Renal cortical epithelial cell (primary cell): ENCODE data around the gene ARHGAP45. TPM values are rescaled to one million over a fixed set of nuclear protein-coding genes. Genes with fewer than 3 reads are reported as not detected.
A peak's percentile ranks its signal among the peaks of the same experiment; 100 is the strongest.
"Not testable (repeated sequence)": the region's sequence is repeated elsewhere in the genome, so short reads cannot be mapped to it uniquely, and the experiment has no call there.

ENCODE experiments used
- DNase-seq: peaks from one replicate; pipeline ENCODE4 v3.0.0-alpha.2; 2011; ENCODE audit warnings: low read depth
- total RNA-seq: library from RNA; depleted of rRNA; stranded (reverse); fragments of >200 nt; gene quantifications from 2 replicates; pipeline ENCODE4 v1.2.3, GENCODE V29; 2014

Gene ARHGAP45
- total RNA-seq, 1 donor from 2014 or later, result 8.3 TPM

DNA sequence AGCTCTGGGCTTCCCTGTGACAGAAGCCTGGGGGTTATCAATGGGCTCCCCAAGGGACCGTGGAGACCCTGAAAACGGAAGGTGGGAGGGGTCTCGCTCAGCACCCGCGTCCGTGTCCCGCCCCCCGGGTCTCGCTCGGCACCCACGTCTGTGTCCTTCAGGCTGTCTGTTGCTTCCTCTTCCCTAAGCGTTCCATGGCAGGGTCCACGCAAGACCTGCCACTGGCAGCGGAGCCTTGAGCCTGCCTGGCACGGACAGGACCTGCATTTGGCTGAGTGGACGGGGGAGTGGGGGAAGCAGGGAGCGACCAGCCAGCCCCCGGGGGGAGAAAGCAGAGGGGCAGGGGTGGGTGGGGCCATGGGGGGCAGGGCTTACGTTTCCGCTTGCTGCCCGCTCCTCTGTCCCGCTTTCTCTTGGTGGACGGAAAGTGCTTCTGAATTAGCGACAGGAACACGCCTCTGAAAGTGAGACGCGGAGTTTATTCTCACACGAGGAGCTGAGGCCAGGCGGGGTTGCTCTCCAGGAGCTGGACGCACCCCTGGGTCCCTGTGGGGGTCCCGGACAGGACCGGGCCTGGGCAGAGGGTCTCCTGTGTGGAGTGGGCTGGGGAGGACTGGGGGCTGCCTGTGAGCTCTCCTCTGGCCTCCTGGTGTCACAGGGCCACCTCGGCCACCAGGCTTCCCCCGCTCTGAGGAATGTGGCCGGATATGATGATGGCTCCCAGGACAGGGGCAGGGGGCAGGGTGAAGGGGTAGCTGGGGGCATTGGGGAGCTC, 48.9 kb downstream of the ARHGAP45 start:
- no peak for DNase-seq

DNA sequence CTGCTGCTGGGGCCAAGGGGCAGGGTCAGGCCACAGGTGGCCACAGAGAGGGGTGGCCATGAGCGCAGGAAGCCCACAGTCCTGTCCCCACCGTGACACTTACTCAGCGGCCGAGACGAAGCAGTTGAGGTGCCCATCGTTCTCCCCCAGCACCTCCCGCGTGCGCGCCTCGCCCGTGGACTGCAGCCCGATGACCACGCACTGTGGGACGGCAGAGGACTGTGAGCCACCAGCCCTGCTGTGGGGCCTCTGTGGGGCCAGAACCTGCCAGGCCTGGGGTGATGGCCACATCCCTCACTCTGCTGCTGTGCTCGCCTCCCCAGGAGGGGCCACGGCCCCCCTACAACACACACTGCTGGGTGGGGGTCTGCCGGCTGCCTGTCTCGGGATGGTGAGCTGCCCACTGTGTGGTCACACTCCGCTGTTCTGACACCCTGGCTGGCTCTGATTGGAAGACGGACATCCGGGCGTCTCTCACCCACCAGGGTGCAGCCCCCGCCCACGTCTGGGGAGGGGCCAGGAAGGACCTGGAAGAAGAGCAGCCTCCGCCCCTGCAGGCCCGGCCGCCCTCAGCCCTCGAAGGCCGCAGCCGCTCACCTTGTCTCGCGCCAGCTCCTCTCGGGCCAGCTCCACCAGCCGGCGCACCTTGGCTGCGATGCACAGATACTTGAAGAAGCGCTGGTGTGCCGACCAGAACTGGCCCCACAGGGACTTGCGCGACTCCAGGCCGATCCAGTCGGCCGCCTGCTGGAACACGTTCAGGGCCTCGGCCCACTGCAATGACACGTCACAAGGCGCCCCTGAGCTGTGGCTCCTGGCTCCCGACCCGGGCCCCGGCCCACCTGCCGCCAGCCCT, 50.0 kb downstream of the ARHGAP45 start:
- no peak for DNase-seq

DNA sequence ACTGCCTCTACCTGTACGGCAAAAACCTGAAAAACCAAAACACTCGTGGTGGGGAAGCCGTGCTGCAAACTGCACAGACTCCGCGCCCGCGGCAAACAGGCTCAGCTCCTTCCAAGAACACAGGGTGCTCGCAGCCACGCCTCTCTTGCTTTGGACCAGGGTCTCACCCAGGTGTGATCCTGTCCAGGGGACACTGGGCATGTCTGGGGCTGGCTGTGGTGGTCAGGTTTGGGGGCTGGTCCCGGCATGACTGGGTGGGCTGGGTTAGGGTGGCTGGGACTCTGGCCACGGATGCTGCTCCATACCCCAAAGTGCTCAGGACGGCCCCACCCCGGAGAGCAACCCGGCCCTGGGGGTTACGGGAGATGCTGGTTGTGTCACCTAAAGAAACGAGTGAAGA, 50.7 kb downstream of the ARHGAP45 start:
- no peak for DNase-seq

DNA sequence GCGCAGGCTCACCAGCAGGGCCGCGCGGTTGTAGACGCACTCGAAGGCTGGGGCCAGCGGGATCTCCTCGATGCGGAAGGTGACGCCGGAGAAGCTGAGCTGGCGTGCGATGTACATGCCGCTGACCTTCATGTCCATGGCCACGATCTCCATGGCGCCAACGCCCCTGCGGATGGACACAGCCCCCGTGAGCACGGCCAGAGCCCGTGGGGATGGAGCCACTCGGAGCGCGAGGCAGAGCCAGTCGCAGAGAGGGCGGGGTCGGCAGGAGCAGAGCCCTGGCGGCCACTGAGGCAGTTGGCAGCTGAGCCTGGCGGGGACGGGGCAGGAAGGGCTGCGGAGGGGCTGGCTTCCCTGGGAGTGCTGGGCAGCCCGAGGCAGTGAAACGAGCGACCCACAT, 52.0 kb downstream of the ARHGAP45 start:
- no peak for DNase-seq

DNA sequence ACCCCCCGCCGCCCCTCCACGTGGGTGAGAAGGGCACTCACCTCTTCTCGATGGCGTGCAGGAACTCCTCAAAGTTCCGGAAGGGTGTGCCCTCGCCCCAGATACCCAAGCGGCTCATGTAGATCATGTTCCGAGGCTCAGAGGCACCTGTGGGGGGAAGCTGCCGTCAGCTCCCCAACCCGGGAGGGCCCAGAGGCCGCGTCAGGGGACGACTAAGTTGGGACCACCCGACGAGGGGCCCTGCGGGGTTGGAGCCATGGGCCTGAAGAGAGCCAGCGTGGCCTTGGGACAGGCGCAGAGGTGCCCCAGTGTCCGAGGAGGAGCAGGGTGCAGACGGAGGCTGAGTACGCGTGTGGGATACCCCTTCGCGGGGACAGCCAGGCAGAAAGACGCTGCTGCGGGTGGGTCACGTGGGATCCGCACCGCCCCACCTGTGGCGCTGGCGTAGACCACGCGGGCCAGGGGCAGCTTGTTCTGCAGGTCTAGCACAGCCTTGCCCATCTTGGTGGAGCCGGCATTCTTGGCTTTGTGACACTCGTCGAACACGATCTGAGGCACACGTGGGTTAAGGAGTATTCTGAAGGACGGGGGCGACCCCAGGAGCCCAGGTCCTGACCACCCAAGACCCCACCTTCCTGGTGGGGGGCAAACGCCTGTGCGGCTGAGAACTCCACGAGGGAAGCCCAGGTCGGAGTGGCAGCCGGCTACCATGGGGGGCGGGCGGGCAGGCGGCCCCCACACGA, 52.7 kb downstream of the ARHGAP45 start:
- no peak for DNase-seq

DNA sequence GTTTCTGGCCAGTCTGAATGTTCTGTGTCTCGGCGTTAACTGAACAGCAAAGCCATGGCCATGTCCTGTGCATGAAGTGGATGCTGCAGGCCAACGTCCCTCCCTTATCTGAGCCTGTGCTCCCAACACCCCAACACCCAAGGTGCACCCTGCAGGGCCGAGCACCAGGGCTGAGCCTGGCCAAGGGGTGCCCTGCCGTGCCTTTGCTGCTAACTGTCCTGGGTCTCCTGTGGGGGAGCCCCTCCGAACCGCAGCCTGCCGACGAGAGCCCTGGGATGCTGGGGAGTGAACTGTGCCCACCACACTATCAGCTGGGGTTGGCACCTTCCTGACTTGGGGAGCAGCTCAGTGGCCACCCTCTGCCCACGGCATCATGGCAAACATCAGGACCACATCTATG, 54.4 kb downstream of the ARHGAP45 start:
- no peak for DNase-seq

DNA sequence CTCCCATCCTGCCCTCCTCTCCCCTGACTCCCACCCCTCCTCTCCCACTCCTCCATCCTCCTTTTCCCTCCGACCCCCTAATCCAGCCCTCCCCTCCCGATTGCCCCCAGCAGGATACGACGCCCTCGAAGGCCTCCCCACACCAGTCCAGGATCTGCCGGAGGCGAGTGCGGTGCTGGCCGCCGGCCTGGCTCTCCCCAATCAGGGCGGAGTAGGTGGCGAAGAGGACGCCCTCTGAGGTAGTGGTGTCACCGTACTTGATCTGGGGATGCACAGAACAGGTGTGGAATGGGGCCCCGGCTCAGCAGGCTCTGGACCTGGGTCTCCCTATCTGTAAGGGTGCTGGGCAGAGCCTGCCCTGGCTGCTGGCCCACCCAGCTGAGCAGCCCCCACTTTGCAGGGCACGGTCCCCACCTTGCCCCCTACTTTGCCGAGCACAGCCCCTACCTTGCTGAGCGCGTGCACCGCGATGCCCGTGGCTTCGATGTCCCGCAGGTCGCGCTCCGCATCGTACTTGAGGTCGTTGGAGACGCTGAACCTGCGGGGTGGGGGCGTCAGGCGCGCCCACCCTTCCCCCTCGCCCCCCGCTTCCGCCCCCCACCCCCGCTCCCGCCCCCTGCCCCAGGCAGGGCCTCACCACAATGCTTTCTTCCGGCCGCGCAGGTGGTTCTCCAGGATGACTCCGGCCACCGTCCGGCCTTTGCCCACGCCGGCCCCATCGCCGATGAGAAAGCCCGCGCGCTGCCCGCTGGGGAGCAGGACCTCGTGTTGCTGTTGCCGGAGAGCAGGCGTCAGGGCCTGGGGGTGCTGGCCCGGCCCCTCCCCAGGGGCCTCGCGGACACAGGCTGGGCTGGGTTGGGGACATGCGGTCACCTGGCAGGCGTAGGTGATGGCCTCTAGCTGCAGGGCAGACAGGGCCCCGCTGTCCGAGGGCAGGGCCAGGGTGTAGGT, 55.3 kb downstream of the ARHGAP45 start:
- DNase-seq, result no peak

DNA sequence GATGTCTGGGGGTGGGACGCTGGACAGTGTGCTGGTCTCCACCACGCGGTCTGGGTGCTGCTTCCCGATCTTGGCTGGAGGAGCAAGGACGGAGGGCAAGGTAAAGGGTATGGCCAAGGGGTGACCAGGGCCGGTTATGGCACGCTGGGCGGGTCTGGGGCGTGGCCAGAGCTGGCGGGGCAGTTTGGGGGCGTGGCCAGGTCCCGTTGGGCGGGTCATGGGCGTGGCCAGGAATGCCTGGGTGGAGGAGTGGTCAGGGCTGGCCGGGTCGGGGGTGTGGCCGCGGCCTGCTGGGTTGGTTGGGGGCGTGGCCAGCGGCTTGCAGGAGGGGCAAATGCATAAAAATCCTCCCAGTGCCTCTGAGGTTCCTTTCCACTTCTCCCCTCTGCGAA, 56.0 kb downstream of the ARHGAP45 start:
- peak; percentile 22 for DNase-seq

DNA sequence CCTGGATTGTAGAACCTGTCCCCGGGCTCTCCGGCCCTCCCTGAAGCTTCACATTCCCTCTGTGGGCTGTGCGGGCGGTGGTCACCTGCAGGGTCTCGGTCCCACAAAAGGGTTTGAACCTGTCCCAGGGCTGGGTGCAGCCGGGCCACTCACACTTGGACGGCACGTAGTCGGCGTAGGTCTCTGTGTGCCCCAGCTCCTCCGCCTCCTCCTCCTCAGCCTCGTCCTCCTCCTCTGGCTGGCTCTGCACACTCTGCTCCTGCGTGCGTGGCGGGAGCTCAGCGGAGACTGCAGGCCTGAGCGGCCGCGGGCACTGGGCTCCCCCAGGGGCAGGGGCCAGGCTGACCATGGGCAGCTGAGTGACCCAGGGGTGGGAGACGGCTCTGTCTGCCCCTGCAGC, 56.4 kb downstream of the ARHGAP45 start:
- no peak for DNase-seq

DNA sequence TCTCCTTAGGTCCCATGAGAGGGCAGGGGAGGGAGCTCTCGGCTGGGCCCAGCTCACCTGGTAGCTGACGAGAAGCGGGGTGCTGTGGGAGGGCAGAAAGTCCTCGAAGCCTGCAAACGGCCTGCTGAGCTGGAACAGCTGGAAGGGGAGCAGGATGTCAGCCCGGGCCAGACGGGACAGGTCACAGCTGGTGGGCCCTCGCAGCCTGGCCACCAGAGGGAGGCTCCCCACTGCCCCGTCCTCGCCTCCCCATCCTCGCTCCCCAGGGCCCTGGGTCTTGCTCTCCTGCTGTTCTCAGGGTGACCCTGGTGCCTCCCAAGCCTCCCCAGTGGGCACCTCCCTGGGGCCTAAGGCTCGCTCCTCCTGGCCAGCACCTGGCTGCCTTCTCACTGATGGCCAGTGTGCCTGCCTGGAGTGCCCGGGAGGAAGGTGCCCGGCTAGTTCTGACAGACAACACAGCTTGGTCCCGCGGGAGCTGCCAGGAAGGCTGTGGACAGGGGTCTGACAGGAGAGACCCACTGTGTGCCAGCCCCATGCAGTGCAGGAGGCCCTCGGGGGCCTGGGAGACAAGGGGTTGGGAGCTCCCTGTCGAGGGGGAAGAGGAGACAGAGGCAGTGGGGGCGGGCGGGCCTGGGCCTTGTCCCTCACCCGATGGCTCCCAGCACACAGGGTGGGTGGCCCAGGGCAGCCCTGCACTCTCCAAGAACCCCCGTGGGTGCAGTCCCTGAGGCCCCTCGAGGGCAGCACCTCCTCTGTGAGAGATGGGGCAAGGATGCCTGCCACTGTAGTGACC, 57.1 kb downstream of the ARHGAP45 start:
- no peak for DNase-seq

DNA sequence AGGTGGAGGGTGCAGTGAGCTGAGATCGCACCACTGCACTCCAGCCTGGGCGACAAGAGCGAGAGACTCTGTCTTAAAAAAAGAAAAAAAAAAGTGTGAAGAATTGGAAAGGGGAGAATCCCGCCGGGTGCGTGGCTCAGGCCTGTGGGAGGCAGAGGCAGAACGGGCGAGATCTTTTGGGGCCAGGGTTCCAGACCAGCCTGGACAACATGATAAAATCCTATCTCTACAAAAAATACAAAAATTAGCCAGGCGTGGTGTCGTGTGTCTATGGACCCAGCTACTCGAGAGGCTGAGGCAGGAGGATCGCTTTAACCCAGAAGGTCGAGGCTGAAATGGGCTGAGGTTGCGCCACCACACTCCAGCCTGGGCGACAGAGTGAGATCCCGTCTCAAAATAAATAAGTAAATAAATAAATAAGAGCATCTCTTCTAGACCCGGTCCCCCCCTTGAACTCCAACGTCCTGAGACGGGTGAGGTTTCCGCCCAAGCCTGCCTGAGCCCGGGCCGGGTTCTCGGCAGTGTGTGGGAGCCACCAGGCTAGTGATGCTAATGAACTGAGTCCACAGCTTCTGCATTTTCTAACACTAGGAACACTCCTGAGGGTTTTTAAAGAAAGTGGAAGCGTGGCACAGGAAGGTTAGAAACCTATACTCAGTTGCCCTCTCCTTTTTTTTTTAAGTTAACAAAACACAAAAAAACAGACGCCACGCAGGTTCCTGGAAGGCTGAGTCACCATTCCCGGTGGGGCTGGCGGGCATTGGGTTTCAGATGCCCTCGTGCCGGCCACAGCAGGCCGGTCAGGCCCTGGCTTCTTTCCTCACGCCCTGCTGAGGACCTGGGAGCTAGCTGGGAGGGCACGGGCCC, 58.9 kb downstream of the ARHGAP45 start:
- DNase-seq, result peak; percentile 38

DNA sequence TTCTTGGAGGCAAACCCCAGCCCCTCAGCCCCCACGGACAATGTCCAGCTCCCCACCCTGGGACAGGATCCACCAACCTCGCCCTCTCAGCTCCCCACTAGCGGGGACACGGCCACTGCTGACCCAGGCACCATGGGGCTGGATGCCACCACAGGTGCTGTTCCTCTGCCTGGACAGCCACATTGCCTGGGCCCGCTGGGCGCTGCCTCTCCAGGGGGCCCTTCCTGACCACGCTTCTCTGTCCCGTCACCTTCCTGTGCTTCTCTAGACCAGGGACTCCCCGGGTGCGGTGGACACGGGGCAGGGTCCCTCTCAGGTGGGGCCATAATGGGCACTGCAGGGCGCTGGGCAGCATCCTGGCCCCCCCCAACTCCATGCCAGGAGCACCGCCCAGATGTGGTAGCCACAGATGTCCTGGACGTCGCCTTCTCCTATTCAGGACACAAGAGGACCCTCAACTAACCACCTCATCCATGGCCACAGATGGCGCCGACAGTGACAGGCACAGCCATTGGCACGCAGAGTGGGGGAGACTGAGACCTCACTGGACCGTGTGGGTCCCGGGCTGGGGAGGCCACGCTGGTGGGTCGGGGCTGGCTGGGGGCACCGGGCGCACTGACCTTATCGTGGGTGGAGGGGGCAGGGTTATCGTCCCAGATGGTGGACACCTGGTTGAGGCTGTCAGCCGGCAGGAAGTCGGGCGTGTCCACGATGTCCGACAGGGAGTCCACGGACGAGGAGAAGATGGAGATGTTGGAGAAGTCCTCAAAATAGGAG, 60.2 kb downstream of the ARHGAP45 start:
- no peak for DNase-seq

DNA sequence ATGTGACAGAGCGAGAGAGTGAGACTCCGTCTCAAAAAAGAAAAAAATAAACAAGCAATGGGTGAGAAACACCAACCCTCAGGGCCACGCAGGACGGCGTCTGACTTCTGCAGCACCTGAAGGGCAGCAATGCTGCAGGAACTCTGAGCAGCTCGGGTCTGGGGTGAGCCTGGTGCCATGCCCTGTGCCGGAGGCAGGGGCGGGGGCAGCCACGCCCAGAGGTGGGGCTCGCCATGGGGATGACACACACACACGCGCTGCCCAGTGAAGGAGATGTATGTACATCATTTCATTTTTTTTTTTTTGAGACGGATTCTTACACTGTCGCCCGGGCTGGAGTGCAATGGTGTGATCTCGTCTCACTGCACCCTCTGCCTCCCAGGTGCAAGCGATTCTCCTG, 61.1 kb downstream of the ARHGAP45 start:
- DNase-seq, result no peak

DNA sequence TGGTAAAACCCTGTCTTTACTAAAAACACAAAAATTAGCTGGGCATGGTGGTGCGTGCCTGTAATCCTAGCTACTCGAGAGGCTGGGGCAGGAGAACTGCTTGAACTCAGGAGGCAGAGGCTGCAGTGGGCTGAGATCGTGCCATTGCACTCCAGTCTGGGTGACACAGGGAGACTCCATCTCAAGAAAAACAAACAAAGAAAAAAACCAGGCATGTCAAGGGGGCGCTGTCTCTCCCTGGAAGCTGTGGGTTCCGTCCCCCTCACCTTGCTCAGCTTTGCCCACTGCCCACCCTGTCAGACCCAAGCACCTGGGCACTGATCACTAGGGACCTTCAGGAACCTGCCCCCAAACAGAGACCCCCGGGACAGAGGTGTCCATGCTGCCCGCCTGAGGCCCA, 62.1 kb downstream of the ARHGAP45 start:
- not testable (repeated sequence) for DNase-seq

DNA sequence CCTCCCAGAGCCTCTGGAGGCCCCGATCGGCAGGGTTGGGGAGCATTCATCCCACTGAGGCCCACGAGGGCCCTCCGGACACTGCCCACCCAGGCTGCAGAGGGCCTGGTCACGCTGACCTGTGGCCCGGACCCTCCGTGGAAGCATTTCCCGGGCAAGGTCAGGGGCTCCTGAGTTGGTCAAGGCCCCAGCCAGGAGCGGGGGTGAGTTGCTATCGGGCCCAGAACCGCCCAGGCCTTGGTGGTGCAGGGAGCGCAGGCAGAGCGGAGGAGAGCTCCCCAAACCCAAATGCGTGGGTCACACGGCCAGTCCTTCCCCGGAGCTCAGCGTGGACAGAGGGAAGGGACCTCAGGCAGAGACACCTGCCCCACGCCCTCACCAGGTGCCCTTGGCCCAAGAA, 62.6 kb downstream of the ARHGAP45 start:
- no peak for DNase-seq

DNA sequence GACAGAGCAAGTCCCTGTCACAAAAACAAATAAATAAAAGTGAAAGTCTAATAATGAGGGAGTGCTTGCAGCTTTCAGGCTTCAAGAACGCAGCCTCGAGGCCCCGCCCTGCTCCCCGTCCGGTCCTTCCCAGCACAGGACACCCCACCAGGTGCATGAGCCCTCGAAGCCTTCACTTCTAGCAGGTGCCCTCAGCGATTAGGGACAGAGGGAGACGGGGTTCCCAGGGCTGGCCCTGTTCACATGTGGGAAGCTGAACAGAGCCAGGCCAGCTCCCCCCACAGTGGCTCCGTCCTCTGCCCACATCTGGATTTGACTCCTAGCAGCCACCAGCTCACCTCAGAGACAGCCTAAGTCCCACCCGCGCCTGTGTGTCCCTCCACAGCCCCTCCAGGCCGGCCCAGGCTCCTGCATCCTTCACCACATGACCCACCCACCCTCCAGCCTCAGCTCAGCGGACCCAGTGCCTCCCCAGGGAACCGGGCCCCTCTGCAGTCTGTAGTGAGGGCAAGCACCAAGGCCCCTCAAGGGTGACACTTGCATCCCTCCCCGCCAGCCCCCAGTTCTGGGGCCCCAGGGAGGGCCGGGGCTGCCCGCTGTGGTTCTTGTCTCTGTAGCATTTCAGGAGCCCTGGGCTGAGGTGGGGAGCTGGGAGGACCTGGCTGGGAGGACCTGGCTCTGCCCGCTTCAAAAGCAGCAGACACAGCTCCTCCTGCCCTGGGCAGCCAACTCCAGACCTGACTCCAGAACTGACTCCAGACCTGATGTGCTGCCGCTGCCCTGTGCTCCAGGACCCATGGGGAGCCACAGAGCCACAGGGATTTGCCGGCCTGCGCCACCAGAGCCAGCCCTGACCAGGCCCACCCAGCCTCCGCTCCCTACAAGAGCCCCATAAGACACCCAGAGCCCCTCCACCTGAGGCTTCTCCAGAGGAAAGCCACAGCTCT, 64.1 kb downstream of the ARHGAP45 start:
- no peak for DNase-seq

DNA sequence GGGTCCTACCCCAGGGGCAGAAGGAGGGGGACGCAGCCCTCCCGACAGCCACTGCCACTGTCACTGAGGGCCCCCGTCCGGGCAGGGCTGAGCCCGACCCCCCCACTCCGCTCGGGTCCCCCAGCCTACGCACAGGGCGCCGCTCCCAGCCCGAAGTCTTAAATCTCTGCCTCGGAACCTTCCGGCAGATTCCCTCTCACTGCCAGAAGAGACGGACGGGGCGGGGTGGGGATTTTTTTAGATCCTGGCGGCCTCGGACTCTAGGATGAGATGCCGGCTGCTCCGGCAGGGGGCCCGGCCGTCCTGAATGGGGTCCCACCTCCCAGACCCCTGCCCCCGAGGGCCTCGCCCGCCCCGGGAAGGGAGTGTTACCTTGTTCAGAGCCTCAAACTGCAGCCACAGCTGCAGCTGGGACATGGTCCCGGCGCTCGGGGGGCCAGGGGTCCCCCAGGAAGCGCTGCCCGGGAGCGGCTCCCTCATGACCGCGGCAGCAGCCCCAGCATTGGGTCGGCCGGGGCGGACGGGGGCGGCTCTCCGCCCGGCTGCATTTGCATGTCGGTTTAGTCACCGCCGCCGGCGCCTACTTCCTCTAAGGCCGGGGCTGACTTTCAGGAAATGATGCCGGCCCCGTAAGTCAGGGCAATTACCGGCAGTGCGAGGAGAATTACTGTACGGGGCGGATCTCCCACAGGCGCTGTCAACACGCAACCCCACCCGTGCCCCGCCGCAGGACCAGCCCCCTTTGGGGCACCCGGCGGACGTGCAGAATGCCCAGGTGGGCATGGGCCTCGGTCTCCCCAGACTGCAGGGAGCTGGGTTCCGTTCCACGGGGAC, 65.0 kb downstream of the ARHGAP45 start:
- DNase-seq, result peak; percentile 68
